ENCODE data around the gene RABGEF1.
"Not testable (repeated sequence)": the region's sequence is repeated elsewhere in the genome, so short reads cannot be mapped to it uniquely, and the experiment has no call there.

The RABGEF1 gene

GRCh38 chr7:66765322-66766025 lies 24.9 kb downstream of the RABGEF1 start:
- H3K27me3 Mint-ChIP-seq, H3K9me3 Mint-ChIP-seq, H3K4me3 Mint-ChIP-seq, H3K27ac Mint-ChIP-seq, DNase-seq: not testable (repeated sequence)
- Mint-ChIP-seq H3K4me1 (ENCODE audit: low read depth) (peaks cover 57% of the 10 kb centered on the region), H3K36me3 (ENCODE audit: low read depth) (peaks cover 14% of the 10 kb centered on the region)

DNA sequence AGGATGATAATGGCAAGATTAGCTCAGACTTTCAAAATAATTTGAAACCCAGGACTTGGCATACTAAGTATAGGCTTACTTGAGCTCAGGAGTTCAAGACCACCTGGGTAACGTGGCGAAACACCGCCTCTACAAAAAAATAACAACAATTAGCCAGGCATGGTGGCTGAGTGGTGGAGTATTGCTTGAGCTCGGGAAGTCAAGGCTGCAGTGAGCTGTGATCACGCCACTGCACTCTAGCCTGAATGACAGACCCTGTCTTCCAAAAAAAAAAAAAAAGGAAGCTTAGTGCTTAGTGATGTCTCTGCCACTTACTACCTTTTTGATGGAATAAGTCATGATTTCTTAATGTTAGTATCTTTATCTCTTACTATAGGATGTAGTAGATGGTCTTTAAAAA lies 25.5 kb downstream of the RABGEF1 start:
- H3K36me3 Mint-ChIP-seq (ENCODE audit: low read depth) = peaks cover 17% of the 10 kb centered on the region
- DNase-seq = no peak
- no peak overlapping the region for H3K27ac Mint-ChIP-seq
- H3K4me3 Mint-ChIP-seq = no peak overlapping the region
- H3K27me3 Mint-ChIP-seq = no peaks in the 10 kb centered on the region
- H3K9me3 Mint-ChIP-seq = peaks cover 10% of the 10 kb centered on the region
- peaks cover 60% of the 10 kb centered on the region for H3K4me1 Mint-ChIP-seq (ENCODE audit: low read depth)

DNA sequence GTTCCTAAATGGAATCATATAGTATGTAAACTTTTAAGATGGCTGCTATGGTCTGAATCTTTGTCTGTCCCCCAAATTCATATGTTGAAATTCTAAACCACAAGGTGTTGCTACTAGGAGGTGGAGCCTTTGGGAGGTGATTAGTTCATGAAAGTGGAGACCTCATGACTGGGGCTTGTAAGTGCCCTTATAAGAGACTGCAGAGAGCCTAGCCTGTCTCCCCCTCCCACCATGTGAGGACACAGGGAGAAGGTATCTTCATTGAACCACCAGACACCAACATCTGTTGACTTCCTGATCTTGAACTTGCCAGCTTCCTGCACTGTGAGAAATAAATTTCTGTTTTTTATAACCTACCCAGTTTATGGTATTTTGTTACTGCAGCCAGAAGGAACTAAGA lies 27.0 kb downstream of the RABGEF1 start:
- not testable (repeated sequence) for H3K9me3 Mint-ChIP-seq, H3K27me3 Mint-ChIP-seq, H3K4me3 Mint-ChIP-seq, DNase-seq
- Mint-ChIP-seq H3K27ac (peak overlapping the region; percentile 2), H3K4me1 (ENCODE audit: low read depth) (peaks cover 60% of the 10 kb centered on the region), H3K36me3 (ENCODE audit: low read depth) (peaks cover 25% of the 10 kb centered on the region)

DNA sequence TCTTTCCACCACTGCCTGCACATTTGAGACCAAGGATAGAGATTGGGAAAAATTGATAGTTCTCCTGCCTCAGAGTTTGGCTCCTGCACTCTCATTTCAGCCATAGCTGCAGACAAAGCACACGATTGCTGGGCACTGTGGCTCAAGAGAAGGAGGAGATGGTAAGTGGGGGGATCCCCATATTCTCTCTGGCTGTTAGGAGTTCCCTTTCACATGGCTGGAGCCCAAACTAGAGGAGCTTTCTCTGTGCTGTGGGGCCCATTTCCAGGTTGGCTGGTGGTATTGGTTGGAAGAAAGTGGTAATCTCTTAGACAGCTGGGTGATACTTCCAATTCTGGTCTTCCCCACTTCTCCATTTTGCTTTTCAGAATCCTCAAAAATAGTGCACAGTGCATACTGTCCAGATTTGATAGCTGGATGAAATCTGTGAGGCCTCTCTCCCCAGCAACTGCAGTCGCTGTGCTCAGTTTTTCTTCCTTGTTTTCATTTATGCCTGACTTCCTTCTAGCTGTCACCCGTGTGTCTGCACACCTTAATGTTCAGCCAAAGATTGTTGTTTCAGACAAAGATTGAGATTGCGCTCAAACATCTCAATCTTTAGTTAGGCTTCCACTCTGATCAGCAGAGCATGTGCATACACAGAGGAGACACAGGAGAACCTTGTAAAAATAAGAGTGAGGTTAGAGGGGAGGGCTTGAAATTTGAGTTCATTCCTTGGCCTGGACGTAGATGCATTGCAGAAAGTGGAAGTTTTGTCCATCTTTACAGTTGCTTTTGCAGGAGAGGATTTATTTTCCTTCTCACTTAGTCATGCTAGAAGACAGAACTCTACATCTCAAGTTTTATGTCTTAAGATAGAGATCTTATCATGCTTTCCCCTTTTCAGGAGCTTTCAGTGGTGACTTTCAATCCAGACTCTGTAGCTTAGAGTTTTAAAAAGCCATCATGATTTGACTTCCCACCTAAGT lies 28.6 kb downstream of the RABGEF1 start:
- Mint-ChIP-seq H3K4me3 (no peak overlapping the region), H3K4me1 (ENCODE audit: low read depth) (peaks cover 52% of the 10 kb centered on the region), H3K27ac (peak overlapping the region; percentile 66), H3K36me3 (ENCODE audit: low read depth) (peaks cover 27% of the 10 kb centered on the region), H3K27me3 (no peaks in the 10 kb centered on the region), H3K9me3 (no peaks in the 10 kb centered on the region)
- no peak for DNase-seq

GRCh38 chr7:66769833-66770512 lies 29.4 kb downstream of the RABGEF1 start:
- Mint-ChIP-seq H3K27ac (peak overlapping the region; percentile 66), H3K4me1 (ENCODE audit: low read depth) (peaks cover 45% of the 10 kb centered on the region), H3K27me3 (no peaks in the 10 kb centered on the region), H3K9me3 (no peaks in the 10 kb centered on the region), H3K4me3 (no peak overlapping the region), H3K36me3 (ENCODE audit: low read depth) (peaks cover 36% of the 10 kb centered on the region)
- DNase-seq = no peak

- Mint-ChIP-seq H3K4me1 (ENCODE audit: low read depth) (peaks cover 36% of the 10 kb centered on the region), H3K36me3 (ENCODE audit: low read depth) (peaks cover 54% of the 10 kb centered on the region), H3K27me3 (no peaks in the 10 kb centered on the region), H3K27ac (no peak overlapping the region), H3K9me3 (no peaks in the 10 kb centered on the region), H3K4me3 (no peak overlapping the region)
- no peak for DNase-seq
Observed at GRCh38 chr7:66771795-66772194, 31.3 kb downstream of the RABGEF1 start.

DNA sequence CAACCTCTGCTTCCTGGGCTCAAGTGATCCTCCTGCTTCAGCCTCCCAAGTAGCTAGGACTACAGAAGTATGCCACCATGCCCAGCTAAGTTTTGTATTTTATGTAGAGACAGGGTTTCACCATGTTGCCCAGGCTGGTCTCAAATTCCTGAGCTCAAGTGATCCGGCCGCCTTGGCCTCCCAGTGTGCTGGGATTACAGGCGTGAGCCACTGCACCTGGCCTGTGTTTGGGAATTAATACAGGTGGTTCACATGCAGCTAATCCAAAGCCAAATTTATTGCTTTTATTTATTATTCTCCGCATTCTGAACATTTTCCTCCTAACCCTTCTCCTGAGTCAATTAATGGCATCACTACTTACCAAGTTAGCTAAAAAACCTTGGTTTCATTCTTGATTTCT lies 33.2 kb downstream of the RABGEF1 start:
- DNase-seq, H3K4me3 Mint-ChIP-seq, H3K9me3 Mint-ChIP-seq, H3K27me3 Mint-ChIP-seq, H3K27ac Mint-ChIP-seq: not testable (repeated sequence)
- Mint-ChIP-seq H3K4me1 (ENCODE audit: low read depth) (peaks cover 20% of the 10 kb centered on the region), H3K36me3 (ENCODE audit: low read depth) (peaks cover 70% of the 10 kb centered on the region)

DNA sequence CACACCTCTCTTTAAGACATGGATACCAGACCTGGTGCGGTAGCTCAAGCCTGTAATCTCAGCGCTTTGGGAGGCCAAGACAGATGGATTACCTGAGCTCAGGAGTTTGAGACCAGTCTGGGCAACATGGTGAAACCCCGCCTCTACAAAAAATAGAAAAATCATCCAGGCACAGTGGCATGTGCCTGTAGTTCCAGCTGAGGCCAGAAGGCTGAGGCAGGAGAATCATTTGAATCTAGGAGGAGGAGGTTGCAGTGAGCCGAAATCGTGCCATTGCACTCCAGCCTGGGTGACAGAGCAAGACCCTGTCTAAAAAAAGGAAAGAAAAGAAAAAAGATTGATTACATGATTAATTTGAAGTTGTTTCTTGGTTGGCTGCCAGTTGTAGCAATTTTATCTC lies 35.9 kb downstream of the RABGEF1 start:
- not testable (repeated sequence) for DNase-seq, H3K4me3 Mint-ChIP-seq, H3K27ac Mint-ChIP-seq, H3K27me3 Mint-ChIP-seq, H3K9me3 Mint-ChIP-seq
- H3K36me3 Mint-ChIP-seq (ENCODE audit: low read depth) = peaks cover 78% of the 10 kb centered on the region
- H3K4me1 Mint-ChIP-seq (ENCODE audit: low read depth) = peaks cover 12% of the 10 kb centered on the region

GRCh38 chr7:66776800-66777442 lies 36.4 kb downstream of the RABGEF1 start:
- H3K4me1 Mint-ChIP-seq (ENCODE audit: low read depth) = peaks cover 15% of the 10 kb centered on the region
- peaks cover 79% of the 10 kb centered on the region for H3K36me3 Mint-ChIP-seq (ENCODE audit: low read depth)
- H3K27ac Mint-ChIP-seq = peak overlapping the region; percentile 36

DNA sequence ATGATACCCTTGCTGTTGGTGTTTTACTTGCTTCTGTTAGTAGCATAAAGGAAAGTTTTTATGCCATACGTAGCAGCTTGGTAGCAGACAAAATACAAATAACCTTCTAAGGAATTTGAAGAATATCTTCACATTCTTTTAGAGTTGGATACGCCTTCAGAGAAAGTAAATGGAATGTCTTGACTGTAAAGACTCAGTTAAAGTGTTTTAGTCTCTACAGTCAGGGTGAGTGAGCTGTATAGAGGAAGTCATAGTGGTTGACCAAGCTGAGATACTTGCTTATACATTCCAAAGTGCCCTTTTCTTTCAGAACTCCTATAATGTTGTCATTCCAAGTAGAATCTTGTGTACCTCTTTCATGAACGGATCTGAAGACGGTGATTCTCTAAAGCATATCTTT lies 37.7 kb downstream of the RABGEF1 start:
- Mint-ChIP-seq H3K4me3 (no peak overlapping the region), H3K36me3 (ENCODE audit: low read depth) (peaks cover 81% of the 10 kb centered on the region), H3K27ac (no peak overlapping the region), H3K9me3 (no peaks in the 10 kb centered on the region), H3K27me3 (no peaks in the 10 kb centered on the region), H3K4me1 (ENCODE audit: low read depth) (peaks cover 15% of the 10 kb centered on the region)
- DNase-seq = no peak

More at GRCh38 chr7:66776800-66777442, 36.4 kb downstream of the RABGEF1 start:
- Mint-ChIP-seq H3K27me3 (no peaks in the 10 kb centered on the region), H3K4me3 (no peak overlapping the region), H3K9me3 (no peaks in the 10 kb centered on the region)
- no peak for DNase-seq

GRCh38 chr7:66779669-66780409 lies 39.3 kb downstream of the RABGEF1 start:
- Mint-ChIP-seq H3K27me3 (no peaks in the 10 kb centered on the region), H3K36me3 (ENCODE audit: low read depth) (peaks cover 83% of the 10 kb centered on the region)
- no peak for DNase-seq

DNA sequence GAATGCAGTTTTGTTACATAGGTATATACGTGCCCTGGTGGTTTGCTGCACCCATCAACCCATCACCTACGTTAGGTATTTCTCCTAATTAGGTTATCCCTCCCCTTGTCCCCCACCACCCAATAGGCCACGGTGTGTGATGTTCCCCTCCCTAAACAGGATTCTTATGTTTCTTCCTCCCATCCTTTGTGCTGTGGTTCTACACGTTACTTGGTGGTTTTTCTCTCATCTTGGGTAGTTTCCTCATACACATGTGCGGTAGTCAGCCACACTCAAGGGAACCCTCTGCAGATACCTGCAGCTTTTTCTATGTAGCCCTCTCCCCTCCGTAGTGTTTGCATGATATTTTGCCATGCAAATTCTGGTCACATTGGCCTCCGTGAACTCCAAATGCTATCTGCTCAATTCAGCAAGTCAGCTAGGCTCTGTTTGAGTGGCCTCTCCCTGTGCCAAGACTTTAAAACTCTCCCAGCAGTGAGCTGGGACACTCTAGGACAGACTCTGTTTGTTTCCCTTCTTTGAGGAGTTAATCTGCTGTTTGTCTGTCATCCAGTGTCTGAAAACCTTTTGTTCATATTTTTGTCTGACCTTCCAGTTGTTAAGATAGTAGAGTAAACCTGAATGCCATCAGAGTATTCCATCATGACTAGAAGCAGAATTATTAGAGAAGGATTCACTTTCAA lies 41.0 kb downstream of the RABGEF1 start:
- Mint-ChIP-seq H3K36me3 (ENCODE audit: low read depth) (peaks cover 83% of the 10 kb centered on the region), H3K27me3 (no peaks in the 10 kb centered on the region), H3K4me1 (ENCODE audit: low read depth) (peaks cover 15% of the 10 kb centered on the region), H3K9me3 (no peaks in the 10 kb centered on the region), H3K4me3 (no peak overlapping the region), H3K27ac (peak overlapping the region; percentile 27)
- no peak for DNase-seq

More at GRCh38 chr7:66779669-66780409, 39.3 kb downstream of the RABGEF1 start:
- no peaks in the 10 kb centered on the region for H3K9me3 Mint-ChIP-seq
- no peak overlapping the region for H3K4me3 Mint-ChIP-seq
- peaks cover 15% of the 10 kb centered on the region for H3K4me1 Mint-ChIP-seq (ENCODE audit: low read depth)
- peak overlapping the region; percentile 80 for H3K27ac Mint-ChIP-seq

DNA sequence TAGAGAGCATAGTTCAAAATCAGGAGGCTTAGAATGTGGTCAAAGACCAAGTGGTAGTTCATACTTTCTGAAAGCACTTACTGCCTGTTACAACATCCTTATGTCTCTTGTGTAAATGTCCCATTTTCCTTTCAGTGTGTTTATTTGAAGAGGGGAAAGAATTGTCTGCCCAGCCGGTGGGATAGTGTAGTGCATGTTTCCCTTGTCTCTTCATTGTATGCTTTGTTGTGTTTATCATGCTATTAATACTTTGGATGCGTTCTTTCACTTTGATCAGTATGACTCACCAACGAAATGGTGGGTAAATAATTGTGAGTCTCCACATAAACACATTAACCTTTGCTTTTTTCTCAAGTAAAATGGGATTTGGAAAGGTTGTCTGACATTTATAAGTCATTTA lies 42.3 kb downstream of the RABGEF1 start:
- Mint-ChIP-seq H3K4me1 (ENCODE audit: low read depth) (peaks cover 15% of the 10 kb centered on the region), H3K36me3 (ENCODE audit: low read depth) (peaks cover 82% of the 10 kb centered on the region)
- not testable (repeated sequence) for DNase-seq, H3K4me3 Mint-ChIP-seq, H3K9me3 Mint-ChIP-seq, H3K27ac Mint-ChIP-seq, H3K27me3 Mint-ChIP-seq

Measured in activated T-cell treated with anti-CD3 and anti-CD28 coated beads, Interleukin-2, amount 50 U/mL, for 24 hours (primary cell).